LNCAP (cell line): Measurements from ENCODE around the gene SH3RF3.

ENCODE experiments used
- TF ChIP-seq, protein P1 (sequence below): fragments of 450-650 bp; IDR thresholded peaks from 2 replicates; pipeline ENCODE4 v1.5.1; 2017; ENCODE audit warnings: mild to moderate bottlenecking

SH3RF3 gene

DNA sequence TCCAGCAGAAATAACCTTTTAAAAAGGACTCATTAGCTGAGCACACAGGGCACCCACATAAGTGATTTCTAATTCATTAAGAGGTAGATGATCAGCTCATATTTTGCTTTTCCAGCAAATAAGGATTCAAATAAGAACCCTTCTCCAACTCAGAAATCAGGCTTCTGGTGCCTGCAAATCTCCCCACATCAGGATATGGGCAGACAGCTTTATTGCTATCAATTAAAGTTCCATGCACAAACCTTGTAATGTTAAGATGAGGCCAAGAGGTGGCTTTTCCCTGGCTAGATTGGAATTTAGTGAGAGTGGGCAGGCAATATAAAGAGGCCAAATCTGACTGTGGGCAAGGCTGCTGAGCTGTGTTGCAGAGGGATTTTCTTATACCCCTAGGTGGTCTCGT lies 193.6 kb downstream of the SH3RF3 start:
- TF ChIP-seq, protein P1, sequence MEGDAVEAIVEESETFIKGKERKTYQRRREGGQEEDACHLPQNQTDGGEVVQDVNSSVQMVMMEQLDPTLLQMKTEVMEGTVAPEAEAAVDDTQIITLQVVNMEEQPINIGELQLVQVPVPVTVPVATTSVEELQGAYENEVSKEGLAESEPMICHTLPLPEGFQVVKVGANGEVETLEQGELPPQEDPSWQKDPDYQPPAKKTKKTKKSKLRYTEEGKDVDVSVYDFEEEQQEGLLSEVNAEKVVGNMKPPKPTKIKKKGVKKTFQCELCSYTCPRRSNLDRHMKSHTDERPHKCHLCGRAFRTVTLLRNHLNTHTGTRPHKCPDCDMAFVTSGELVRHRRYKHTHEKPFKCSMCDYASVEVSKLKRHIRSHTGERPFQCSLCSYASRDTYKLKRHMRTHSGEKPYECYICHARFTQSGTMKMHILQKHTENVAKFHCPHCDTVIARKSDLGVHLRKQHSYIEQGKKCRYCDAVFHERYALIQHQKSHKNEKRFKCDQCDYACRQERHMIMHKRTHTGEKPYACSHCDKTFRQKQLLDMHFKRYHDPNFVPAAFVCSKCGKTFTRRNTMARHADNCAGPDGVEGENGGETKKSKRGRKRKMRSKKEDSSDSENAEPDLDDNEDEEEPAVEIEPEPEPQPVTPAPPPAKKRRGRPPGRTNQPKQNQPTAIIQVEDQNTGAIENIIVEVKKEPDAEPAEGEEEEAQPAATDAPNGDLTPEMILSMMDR = no peak

DNA sequence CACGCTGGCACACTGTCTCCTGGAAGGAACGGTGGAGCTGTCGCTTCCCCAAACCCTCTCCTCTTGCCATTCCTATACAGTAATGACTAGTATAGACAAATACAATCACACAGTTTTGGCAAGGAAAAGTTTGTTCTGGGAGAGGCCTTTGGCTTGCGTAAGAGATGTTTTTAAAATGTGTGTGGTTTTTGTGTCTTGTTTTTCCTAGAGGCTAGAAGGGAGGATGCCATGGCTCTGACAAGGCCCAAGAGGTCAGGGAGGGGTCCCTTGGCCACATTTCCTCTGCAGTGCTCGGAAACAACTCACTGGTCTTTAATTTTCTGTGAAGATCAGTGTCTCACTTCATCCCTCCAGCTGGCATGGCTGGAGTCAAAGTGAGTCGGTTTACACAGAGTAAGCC lies 195.9 kb downstream of the SH3RF3 start:
- TF ChIP-seq, protein P1 = no peak

GRCh38 chr2:109325570-109325969 lies 196.6 kb downstream of the SH3RF3 start:
- TF ChIP-seq, protein P1 = no peak

- TF ChIP-seq, protein P1 = no peak
Measured at GRCh38 chr2:109326306-109326705, 197.3 kb downstream of the SH3RF3 start.

GRCh38 chr2:109330056-109330455 lies 201.1 kb downstream of the SH3RF3 start:
- TF ChIP-seq, protein P1 = no peak

GRCh38 chr2:109331081-109331480 lies 202.1 kb downstream of the SH3RF3 start:
- TF ChIP-seq, protein P1 = no peak

- TF ChIP-seq, protein P1 = no peak
Measured at GRCh38 chr2:109331896-109332848, 203.2 kb downstream of the SH3RF3 start.
